AG04449 (cell line): ENCODE measurements around the gene MLIP.

ENCODE experiments used
- CTCF ChIA-PET: fragments of 350-600 bp; formaldehyde crosslinking; extraction: SDS; loops from one replicate; lab custom pipeline; 2021; ENCODE audit warnings: antibody characterized with exemption; lab: Yijun Ruan, JAX
- POLR2A ChIA-PET: fragments of 400-600, 350-600 bp; formaldehyde crosslinking; extraction: SDS; loops from one replicate; lab custom pipeline; 2020; ENCODE audit warnings: antibody characterized with exemption, inconsistent platforms; lab: Yijun Ruan, JAX
- DNase-seq: peaks from one replicate; pipeline ENCODE4 v3.0.0-alpha.2; 2010; ENCODE audit warnings: low read depth, low spot score
- H3K4me3 ChIP-seq: 2 replicates; pipeline ENCODE4 v1.5.1; 2011; ENCODE audit warnings: low read depth, mild to moderate bottlenecking, control low read depth, low read length
- TF ChIP-seq, protein P1 (sequence below): IDR thresholded peaks from one replicate; pipeline ENCODE4 v1.5.1; 2011; ENCODE audit warnings: mild to moderate bottlenecking, moderate library complexity, low read length, control low read depth, inconsistent platforms; ENCODE audit not compliant: insufficient read depth; ENCODE audit errors: missing control alignments

The MLIP gene

GRCh38 chr6:54094786-54095185, 16.5 kb upstream of the MLIP start:
- TF ChIP-seq, protein P1, sequence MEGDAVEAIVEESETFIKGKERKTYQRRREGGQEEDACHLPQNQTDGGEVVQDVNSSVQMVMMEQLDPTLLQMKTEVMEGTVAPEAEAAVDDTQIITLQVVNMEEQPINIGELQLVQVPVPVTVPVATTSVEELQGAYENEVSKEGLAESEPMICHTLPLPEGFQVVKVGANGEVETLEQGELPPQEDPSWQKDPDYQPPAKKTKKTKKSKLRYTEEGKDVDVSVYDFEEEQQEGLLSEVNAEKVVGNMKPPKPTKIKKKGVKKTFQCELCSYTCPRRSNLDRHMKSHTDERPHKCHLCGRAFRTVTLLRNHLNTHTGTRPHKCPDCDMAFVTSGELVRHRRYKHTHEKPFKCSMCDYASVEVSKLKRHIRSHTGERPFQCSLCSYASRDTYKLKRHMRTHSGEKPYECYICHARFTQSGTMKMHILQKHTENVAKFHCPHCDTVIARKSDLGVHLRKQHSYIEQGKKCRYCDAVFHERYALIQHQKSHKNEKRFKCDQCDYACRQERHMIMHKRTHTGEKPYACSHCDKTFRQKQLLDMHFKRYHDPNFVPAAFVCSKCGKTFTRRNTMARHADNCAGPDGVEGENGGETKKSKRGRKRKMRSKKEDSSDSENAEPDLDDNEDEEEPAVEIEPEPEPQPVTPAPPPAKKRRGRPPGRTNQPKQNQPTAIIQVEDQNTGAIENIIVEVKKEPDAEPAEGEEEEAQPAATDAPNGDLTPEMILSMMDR, result no peak
- POLR2A ChIA-PET, result no interaction called here
- no peak overlapping the region for H3K4me3 ChIP-seq
- no peak for DNase-seq
- CTCF ChIA-PET, result interaction anchor here (1.0 kb wide), 1 partner anchor 109 kb away, joined by 3 read pairs; no protein-coding TSS in a partner anchor

DNA sequence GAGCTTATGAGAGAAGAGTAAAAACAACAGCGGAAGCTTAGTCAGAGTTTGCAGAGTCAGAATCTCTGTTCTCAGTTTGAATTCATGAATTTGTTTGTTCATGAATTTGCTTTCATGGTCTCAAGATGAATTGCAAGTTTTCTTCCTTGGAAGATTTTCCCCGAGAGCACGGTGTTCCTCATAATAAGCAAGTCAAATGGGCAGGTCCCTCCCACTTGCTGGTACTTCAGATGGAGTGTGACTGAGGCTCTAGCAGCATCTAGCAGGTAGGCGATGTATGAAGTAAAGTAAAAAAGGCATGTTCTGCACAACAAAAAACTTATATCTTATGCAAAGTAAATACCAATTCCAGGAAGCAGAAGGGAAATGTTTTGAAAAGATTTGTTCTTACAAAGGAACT, 15.5 kb upstream of the MLIP start:
- TF ChIP-seq, protein P1, result no peak
- no peak for DNase-seq
- POLR2A ChIA-PET, result no interaction called here
- CTCF ChIA-PET, result no interaction called here
- no peak overlapping the region for H3K4me3 ChIP-seq

DNA sequence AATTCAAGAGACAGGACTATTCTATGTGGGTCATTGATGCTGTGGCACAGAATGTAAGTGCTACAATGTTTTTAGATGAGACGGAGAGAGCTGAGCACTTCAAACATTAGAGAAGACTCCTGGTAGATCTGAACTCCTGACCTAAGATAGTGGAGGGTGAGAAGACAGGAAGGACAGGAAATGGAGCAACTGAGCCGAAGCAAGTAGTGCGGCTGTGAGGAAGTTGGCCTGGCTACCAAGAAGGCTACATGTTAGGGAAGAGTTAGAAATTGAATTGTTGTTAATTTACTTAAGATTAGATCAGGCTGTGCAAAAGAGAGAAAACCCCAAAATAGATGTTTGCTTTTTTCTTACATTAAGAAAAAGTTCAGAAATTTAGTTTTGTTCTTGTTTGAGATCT, 14.4 kb upstream of the MLIP start:
- POLR2A ChIA-PET, result no interaction called here
- TF ChIP-seq, protein P1, result no peak
- DNase-seq, result no peak
- CTCF ChIA-PET, result no interaction called here
- no peak overlapping the region for H3K4me3 ChIP-seq

DNA sequence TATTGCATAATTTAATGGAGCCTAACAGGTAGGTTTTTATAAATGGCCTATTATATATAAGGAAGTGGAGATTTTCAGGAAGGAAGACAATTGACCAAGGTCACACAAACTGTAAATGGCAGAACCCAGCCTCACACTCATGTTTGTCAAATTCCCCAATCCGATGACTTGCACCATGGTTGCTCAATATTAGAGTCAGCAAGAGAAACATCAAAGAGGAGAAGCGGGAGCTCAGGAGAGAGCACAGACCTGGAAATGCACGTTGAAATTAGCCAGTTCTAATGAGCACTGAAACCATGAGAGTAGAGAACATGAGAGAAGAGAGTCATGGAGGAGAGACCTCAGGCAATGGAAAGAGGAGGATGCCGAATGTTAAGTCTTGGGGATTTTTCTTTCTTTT, 13.5 kb upstream of the MLIP start:
- no peak for DNase-seq
- H3K4me3 ChIP-seq, result no peak overlapping the region
- POLR2A ChIA-PET, result interaction anchor here (0.7 kb wide), 1 partner anchor 1597 kb away, joined by 5 read pairs; no protein-coding TSS in a partner anchor
- CTCF ChIA-PET, result interaction anchor here (0.6 kb wide), 1 partner anchor 10 kb away, joined by 3 read pairs; no protein-coding TSS in a partner anchor
- TF ChIP-seq, protein P1, result no peak

DNA sequence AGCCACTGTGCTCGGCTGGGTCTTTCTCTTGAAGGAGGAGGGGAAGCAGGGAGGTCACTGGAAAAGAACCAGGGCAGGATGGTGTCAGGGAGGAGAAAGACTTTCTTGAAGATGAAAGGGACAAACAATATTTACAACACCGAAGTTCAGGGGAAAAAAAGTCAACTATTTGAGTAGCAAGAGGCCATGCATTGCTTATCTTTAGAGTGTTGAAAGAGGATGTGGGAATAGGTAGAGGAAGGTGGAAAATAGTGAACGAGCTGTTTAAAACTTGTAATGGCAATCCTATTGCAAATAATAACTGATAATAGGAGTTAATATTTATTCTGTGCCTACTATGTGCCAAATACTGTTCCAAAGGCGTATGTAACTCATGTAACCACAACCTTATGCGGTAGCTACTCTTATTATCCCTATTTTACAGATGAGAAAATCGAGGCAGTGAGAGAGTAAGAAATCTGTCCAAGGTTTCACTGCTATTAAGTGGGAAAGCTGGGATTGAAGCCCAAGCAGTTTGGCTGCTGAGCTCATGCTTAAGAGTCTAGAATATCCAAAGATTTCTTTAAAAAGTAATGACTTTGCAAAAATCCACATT, 12.7 kb upstream of the MLIP start:
- ChIA-PET POLR2A (no interaction called here), CTCF (interaction anchor here (0.6 kb wide), 1 partner anchor 11 kb away, joined by 3 read pairs; no protein-coding TSS in a partner anchor)
- TF ChIP-seq, protein P1, result no peak
- no peak overlapping the region for H3K4me3 ChIP-seq
- no peak for DNase-seq

DNA sequence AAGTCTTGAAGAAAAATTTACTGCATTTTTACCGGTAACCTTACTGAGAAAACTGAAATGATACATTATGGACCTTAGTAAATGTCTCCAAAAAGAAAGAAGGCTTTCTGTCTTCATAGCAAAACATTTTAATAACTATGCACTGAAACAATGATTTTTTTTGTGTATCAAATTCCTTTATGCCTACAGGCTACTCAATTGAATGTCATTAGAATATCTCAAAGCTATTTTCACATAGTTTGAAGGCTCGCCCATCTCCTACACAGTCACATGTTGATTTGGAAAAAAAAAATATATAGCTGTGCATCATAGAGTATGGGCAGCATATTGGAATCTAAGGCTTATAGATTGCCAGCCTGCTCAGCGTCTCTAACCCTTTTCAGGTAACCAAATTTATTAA, 12.0 kb upstream of the MLIP start:
- TF ChIP-seq, protein P1, result no peak

More for the DNA sequence above, 12.0 kb upstream of the MLIP start:
- ChIA-PET CTCF (no interaction called here), POLR2A (no interaction called here)
- H3K4me3 ChIP-seq, result no peak overlapping the region
- no peak for DNase-seq
